ENCODE data around the gene FBXO44.

FBXO44 gene

GRCh38 chr1:11693917-11694316 is 39.2 kb downstream of the FBXO44 start:
- Histone ChIP-seq H3K4me1 (ENCODE audit: control insufficient read depth, low read length) (no peaks in the 10 kb centered on the region), H3K9me3 (ENCODE audit: control insufficient read depth, insufficient read depth, low read length) (no peaks in the 10 kb centered on the region), H4K20me1 (ENCODE audit: control insufficient read depth, insufficient read depth, low read depth, low read length) (no peaks in the 10 kb centered on the region), H3K4me3 (ENCODE audit: low read length) (no peak overlapping the region), H3K79me2 (ENCODE audit: control insufficient read depth, low read length) (no peaks in the 10 kb centered on the region), H3K9me2 (replicated peaks; ENCODE audit: control insufficient read depth, low read length) (no peaks in the 10 kb centered on the region), H3K36me3 (ENCODE audit: control insufficient read depth, low read length) (no peaks in the 10 kb centered on the region), H3F3A (ENCODE audit: control insufficient read depth, insufficient read depth) (0 out of 2 replicates have a peak, but pooled peaks cover 2% of the 10 kb centered on the region), H3K27me3 (ENCODE audit: control insufficient read depth, low read length) (peaks cover 58% of the 10 kb centered on the region), H3K4me2 (ENCODE audit: low read length) (no peak overlapping the region), H3K27ac (ENCODE audit: low read depth, low read length) (no peak overlapping the region)
- TF ChIP-seq CTCF (IDR thresholded peaks at IDR 0.05; ENCODE audit: low read depth, low read length, poor library complexity, severe bottlenecking) = no peak
- no peak for TF ChIP-seq EZH2phosphoT487 (IDR thresholded peaks at IDR 0.05; ENCODE audit: borderline replicate concordance, low read length)

GRCh38 chr1:11695861-11696260 is 41.2 kb downstream of the FBXO44 start:
- Histone ChIP-seq H4K20me1 (ENCODE audit: control insufficient read depth, insufficient read depth, low read depth, low read length) (no peaks in the 10 kb centered on the region), H3K27me3 (ENCODE audit: control insufficient read depth, low read length) (peaks cover 46% of the 10 kb centered on the region), H3K79me2 (ENCODE audit: control insufficient read depth, low read length) (no peaks in the 10 kb centered on the region), H3K36me3 (ENCODE audit: control insufficient read depth, low read length) (no peaks in the 10 kb centered on the region), H3F3A (ENCODE audit: control insufficient read depth, insufficient read depth) (no peaks in the 10 kb centered on the region), H3K4me1 (ENCODE audit: control insufficient read depth, low read length) (no peaks in the 10 kb centered on the region), H3K9me2 (replicated peaks; ENCODE audit: control insufficient read depth, low read length) (no peaks in the 10 kb centered on the region), H3K27ac (ENCODE audit: low read depth, low read length) (no peak overlapping the region), H3K4me3 (ENCODE audit: low read length) (no peak overlapping the region), H3K9me3 (ENCODE audit: control insufficient read depth, insufficient read depth, low read length) (no peaks in the 10 kb centered on the region), H3K4me2 (ENCODE audit: low read length) (no peak overlapping the region)
- TF ChIP-seq EZH2phosphoT487 (IDR thresholded peaks at IDR 0.05; ENCODE audit: borderline replicate concordance, low read length) = no peak

- no peaks in the 10 kb centered on the region for H3K36me3 ChIP-seq (ENCODE audit: control insufficient read depth, low read length)
- H3K9me2 ChIP-seq (replicated peaks; ENCODE audit: control insufficient read depth, low read length) = no peaks in the 10 kb centered on the region
- no peaks in the 10 kb centered on the region for H3K9me3 ChIP-seq (ENCODE audit: control insufficient read depth, insufficient read depth, low read length)
- no peak for TF ChIP-seq EZH2phosphoT487 (IDR thresholded peaks at IDR 0.05; ENCODE audit: borderline replicate concordance, low read length)
- no peak overlapping the region for H3K27ac ChIP-seq (ENCODE audit: low read depth, low read length)
- H3K4me1 ChIP-seq (ENCODE audit: control insufficient read depth, low read length) = no peaks in the 10 kb centered on the region
- H3K79me2 ChIP-seq (ENCODE audit: control insufficient read depth, low read length) = no peaks in the 10 kb centered on the region
- H3K4me2 ChIP-seq (ENCODE audit: low read length) = no peak overlapping the region
- no peaks in the 10 kb centered on the region for H3F3A ChIP-seq (ENCODE audit: control insufficient read depth, insufficient read depth)
- H3K27me3 ChIP-seq (ENCODE audit: control insufficient read depth, low read length) = peaks cover 34% of the 10 kb centered on the region
- no peak overlapping the region for H3K4me3 ChIP-seq (ENCODE audit: low read length)
- H4K20me1 ChIP-seq (ENCODE audit: control insufficient read depth, insufficient read depth, low read depth, low read length) = no peaks in the 10 kb centered on the region
These were observed 42.7 kb downstream of the FBXO44 start for GRCh38 chr1:11697188-11697892.

GRCh38 chr1:11697893-11698210 is 43.2 kb downstream of the FBXO44 start:
- Histone ChIP-seq H3K79me2 (ENCODE audit: control insufficient read depth, low read length) (no peaks in the 10 kb centered on the region), H3K4me1 (ENCODE audit: control insufficient read depth, low read length) (no peaks in the 10 kb centered on the region), H3K9me2 (replicated peaks; ENCODE audit: control insufficient read depth, low read length) (no peaks in the 10 kb centered on the region), H3K27ac (ENCODE audit: low read depth, low read length) (no peak overlapping the region), H4K20me1 (ENCODE audit: control insufficient read depth, insufficient read depth, low read depth, low read length) (no peaks in the 10 kb centered on the region), H3K9me3 (ENCODE audit: control insufficient read depth, insufficient read depth, low read length) (no peaks in the 10 kb centered on the region), H3K4me3 (ENCODE audit: low read length) (no peak overlapping the region), H3K27me3 (ENCODE audit: control insufficient read depth, low read length) (peaks cover 29% of the 10 kb centered on the region), H3K4me2 (ENCODE audit: low read length) (no peak overlapping the region), H3K36me3 (ENCODE audit: control insufficient read depth, low read length) (no peaks in the 10 kb centered on the region), H3F3A (ENCODE audit: control insufficient read depth, insufficient read depth) (no peaks in the 10 kb centered on the region)
- TF ChIP-seq EZH2phosphoT487 (IDR thresholded peaks at IDR 0.05; ENCODE audit: borderline replicate concordance, low read length) (no peak), CTCF (IDR thresholded peaks at IDR 0.05; ENCODE audit: low read depth, low read length, poor library complexity, severe bottlenecking) (no peak)

Data from DOHH2 (cell line).